Pancreas (tissue), 10 donors: ENCODE results near the gene SANBR. TPM values are rescaled to one million over a fixed set of nuclear protein-coding genes. Genes with fewer than 3 reads are reported as not detected.
A peak's percentile ranks its signal among the peaks of the same experiment; 100 is the strongest.

Experiments
- ATAC-seq, 4 donors: fragments of 200-7000 bp; cut with Tn5 transposase; one replicate each; pipeline versions ENCODE4 v1.8.0 to v1.9.1; 2020; ENCODE audit warnings: mild to moderate bottlenecking in 4 of 4, moderate library complexity in 4 of 4
- DNase-seq, 6 donors: peaks; one replicate each; pipeline ENCODE4 v3.0.0-alpha.2; 2020
- FAIRE-seq: peaks from 2 replicates; lab custom pipeline; 2012; peaks lifted over from hg19 to GRCh38; lab: Jason Lieb, UNC
- H3K27ac ChIP-seq, 4 donors: fragments of 200-600 bp; sonication (generic); 1 replicate in 3 of 4; 2 replicates in 1 of 4; pipeline versions ENCODE4 v1.5.0 to v1.8.0; 2020
- H3K27me3 ChIP-seq, 4 donors: fragments of 200-600 bp; one replicate each; pipeline ENCODE4 v1.8.0; 2021
- H3K36me3 ChIP-seq, 3 donors: fragments of 200-600 bp; sonication (generic) in 1 of 3; one replicate each; pipeline versions ENCODE4 v1.5.0 to v1.8.0; 2020 to 2021
- H3K4me1 ChIP-seq, 3 donors: fragments of 200-600 bp; one replicate each; pipeline ENCODE4 v1.8.0; 2021
- H3K4me3 ChIP-seq, 4 donors: fragments of 200-600 bp; sonication (generic) in 2 of 4; one replicate each; pipeline versions ENCODE4 v1.5.0 to v1.8.0; 2020 to 2021
- H3K9me3 ChIP-seq, 4 donors: fragments of 200-600 bp; one replicate each; pipeline ENCODE4 v1.8.0; 2021
- CTCF ChIP-seq, 4 donors: fragments of 200-600 bp; sonication (generic) in 3 of 4; IDR thresholded peaks; one replicate each; pipeline versions ENCODE4 v1.5.0 to v1.8.0; 2021; ENCODE audit warnings: antibody characterized with exemption in 4 of 4
- WGBS, 2 donors: extraction: QIAGEN DNeasy Blood & Tissue Kit; methylation state at CpG; one replicate each; pipeline ENCODE4 v1.1.7; 2013; 5-methylcytosine and 5-hydroxymethylcytosine counted together
- intact Hi-C, 3 donors: fragments of 100-400 bp; cut with DNase I; formaldehyde crosslinking; loops; one replicate each; pipeline versions ENCODE4 v1.11.1 to v1.14.2; 2022
- polyA plus RNA-seq, 2 donors: library from polyadenylated mRNA; stranded (reverse); fragments of 200-250 nt; gene quantifications; one replicate each; pipeline ENCODE4 v1.2.3, GENCODE V29; 2013
- total RNA-seq, 6 donors: library from RNA; stranded (reverse); fragmentation: NEBNext Ultra II Directional in 4 of 6; extraction: Animal tissue kit (Norgen Biotek cat#: 25700) in 4 of 6; gene quantifications; one replicate each; pipeline versions ENCODE4 v1.2.1 to v1.2.4, GENCODE V29; 2021 to 2023
- donor health status: healthy with polysubstance abuse.
- donor health status: DM: no; HTN: no; CAD: no; lungs with moderate emphysema.
- donor health status: DM: no; HTN: no; CAD: no.
- donor health status: control.
- donor health status: control.
- donor health status: Bipolar disorder and iron deficiency.
- donor health status: DM: yes; HTN: yes; CAD: no.
- donor health status: DM: no; HTN: no; CAD: no.
- donor health status: DM: no; HTN: no; CAD: no.
- donor health status: DM: yes; HTN: yes; CAD: no.

Gene SANBR
- total and polyA plus RNA-seq, 8 donors = 1.7 to 5.1 (median 3.1) TPM

- Histone ChIP-seq H3K27me3 (no peaks in the 10 kb centered on the region), H3K4me1 (peaks cover 0 to 21% (median 6%) of the 10 kb centered on the region in 3 donors), H3K4me3 (no peak overlapping the region), H3K36me3 (peaks cover 0 to 13% (median 0%) of the 10 kb centered on the region in 3 donors), H3K9me3 (no peaks in the 10 kb centered on the region), H3K27ac (no peak overlapping the region)
- ATAC-seq (no peak), FAIRE-seq (peak; percentile 13), DNase-seq (no peak)
- intact Hi-C loops = no loop called here
- WGBS, 2 donors = 71% methylated on average over 2 of the region's 2 CpGs
- no peak for TF ChIP-seq CTCF (IDR thresholded peaks at IDR 0.05)
Observed at GRCh38 chr2:61045226-61045625, 20.4 kb upstream of the SANBR start.

GRCh38 chr2:61045999-61046398, 19.7 kb upstream of the SANBR start:
- H3K36me3 ChIP-seq = peaks cover 0 to 13% (median 0%) of the 10 kb centered on the region in 3 donors
- no peak overlapping the region for H3K27ac ChIP-seq
- DNase-seq (no peak), FAIRE-seq (peak; percentile 57), ATAC-seq (peak in 3 of 4 donors; percentile 25 to 57 (median 52))
- no peak for TF ChIP-seq CTCF (IDR thresholded peaks at IDR 0.05)
- peaks cover 0 to 21% (median 6%) of the 10 kb centered on the region in 3 donors for H3K4me1 ChIP-seq
- no peaks in the 10 kb centered on the region for H3K9me3 ChIP-seq
- intact Hi-C loops = no loop called here
- H3K4me3 ChIP-seq = no peak overlapping the region
- no peaks in the 10 kb centered on the region for H3K27me3 ChIP-seq
- 41 to 46% methylated on average over 4 of the region's 4 CpGs for WGBS, 2 donors

GRCh38 chr2:61055557-61055956, 10.1 kb upstream of the SANBR start:
- Histone ChIP-seq H3K27me3 (no peaks in the 10 kb centered on the region), H3K9me3 (no peaks in the 10 kb centered on the region), H3K36me3 (no peaks in the 10 kb centered on the region), H3K4me3 (no peak overlapping the region), H3K4me1 (peaks cover 0 to 10% (median 3%) of the 10 kb centered on the region in 3 donors), H3K27ac (peak overlapping the region in 1 of 4 donors; percentile 28)
- FAIRE-seq (no peak), DNase-seq (no peak), ATAC-seq (peak; percentile 60 to 81 (median 75))
- intact Hi-C loops = no loop called here
- no peak for TF ChIP-seq CTCF (IDR thresholded peaks at IDR 0.05)
- 30 to 32% methylated on average over 2 of the region's 2 CpGs for WGBS, 2 donors

GRCh38 chr2:61057562-61057961, 8.1 kb upstream of the SANBR start:
- Histone ChIP-seq H3K9me3 (no peaks in the 10 kb centered on the region), H3K27ac (no peak overlapping the region), H3K4me3 (no peak overlapping the region), H3K27me3 (no peaks in the 10 kb centered on the region), H3K4me1 (peaks cover 0 to 10% (median 3%) of the 10 kb centered on the region in 3 donors), H3K36me3 (no peaks in the 10 kb centered on the region)
- DNase-seq = no peak
- ATAC-seq = no peak
- TF ChIP-seq CTCF (IDR thresholded peaks at IDR 0.05) = no peak
- FAIRE-seq = no peak
- intact Hi-C loops = no loop called here

- intact Hi-C loops = no loop called here
- no peak for TF ChIP-seq CTCF (IDR thresholded peaks at IDR 0.05)
- H3K9me3 ChIP-seq = no peaks in the 10 kb centered on the region
- no peak overlapping the region for H3K4me3 ChIP-seq
- no peaks in the 10 kb centered on the region for H3K27me3 ChIP-seq
- no peaks in the 10 kb centered on the region for H3K36me3 ChIP-seq
- H3K4me1 ChIP-seq = peaks cover 0 to 10% (median 3%) of the 10 kb centered on the region in 3 donors
- DNase-seq (no peak), ATAC-seq (no peak), FAIRE-seq (no peak)
- H3K27ac ChIP-seq = no peak overlapping the region
Observed at GRCh38 chr2:61059382-61059781, 6.3 kb upstream of the SANBR start.
